Stimulated activated CD8-positive, alpha-beta memory T cell treated with anti-CD3 and anti-CD28 coated beads, Interleukin-12 subunit alpha, Interleukin-12 subunit beta, amount 100 ng/mL, for 24 hours (primary cell): ENCODE measurements around the gene GPR17.

ENCODE experiments used
- DNase-seq: peaks from one replicate; pipeline ENCODE4 v3.0.0-alpha.2; 2020; ENCODE audit errors: extremely low read depth

GPR17 gene, protein sequence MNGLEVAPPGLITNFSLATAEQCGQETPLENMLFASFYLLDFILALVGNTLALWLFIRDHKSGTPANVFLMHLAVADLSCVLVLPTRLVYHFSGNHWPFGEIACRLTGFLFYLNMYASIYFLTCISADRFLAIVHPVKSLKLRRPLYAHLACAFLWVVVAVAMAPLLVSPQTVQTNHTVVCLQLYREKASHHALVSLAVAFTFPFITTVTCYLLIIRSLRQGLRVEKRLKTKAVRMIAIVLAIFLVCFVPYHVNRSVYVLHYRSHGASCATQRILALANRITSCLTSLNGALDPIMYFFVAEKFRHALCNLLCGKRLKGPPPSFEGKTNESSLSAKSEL

DNA sequence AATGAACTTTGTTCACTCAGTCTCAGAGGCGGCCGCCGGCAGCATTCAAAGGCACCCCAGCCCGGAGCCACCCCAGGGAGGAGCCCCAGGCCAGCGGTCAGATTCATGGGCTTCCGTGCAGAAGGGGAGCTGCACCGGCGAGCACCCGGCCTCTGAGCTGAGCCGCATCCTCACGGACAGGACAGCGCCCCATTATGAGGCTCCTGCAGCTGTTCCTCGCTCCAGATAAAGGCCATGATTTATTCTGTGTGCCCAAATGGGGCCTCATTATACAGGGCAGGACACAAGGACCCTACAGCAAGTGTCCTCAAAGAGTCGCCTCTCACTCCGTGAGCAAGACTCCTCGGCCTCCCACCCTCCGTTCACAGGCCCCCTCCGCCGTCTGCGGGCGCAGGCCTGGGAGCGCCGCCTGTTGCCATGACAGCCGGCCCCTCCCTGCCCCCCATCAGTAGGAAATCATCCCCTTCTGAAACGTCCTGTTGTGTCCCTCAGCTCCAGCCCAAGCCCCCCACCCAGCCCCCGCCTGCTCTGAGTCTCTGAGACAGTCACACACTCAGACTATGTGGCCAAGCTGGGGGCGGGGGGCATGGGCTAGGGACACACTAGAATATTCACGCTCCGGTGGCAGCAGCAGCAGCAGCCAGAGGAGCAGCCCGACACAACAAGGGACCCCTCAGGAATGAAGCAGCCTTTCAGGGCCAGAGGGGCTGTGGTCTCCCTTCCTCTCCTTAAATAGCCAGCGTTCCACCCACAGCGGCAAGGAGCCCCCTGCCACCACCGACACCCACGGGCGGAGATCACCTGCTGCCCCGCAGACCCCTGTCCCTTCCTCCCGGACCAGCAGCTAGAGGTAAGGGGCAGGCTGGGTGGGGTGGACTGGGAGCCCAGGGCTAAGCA is at the start of gene GPR17:
Gene GPR17 (plus strand): TSS at position 759 of the 897 bp plus-strand sequence. CDS start 4,583 bp downstream, outside the sequence.
- no peak for DNase-seq

DNA sequence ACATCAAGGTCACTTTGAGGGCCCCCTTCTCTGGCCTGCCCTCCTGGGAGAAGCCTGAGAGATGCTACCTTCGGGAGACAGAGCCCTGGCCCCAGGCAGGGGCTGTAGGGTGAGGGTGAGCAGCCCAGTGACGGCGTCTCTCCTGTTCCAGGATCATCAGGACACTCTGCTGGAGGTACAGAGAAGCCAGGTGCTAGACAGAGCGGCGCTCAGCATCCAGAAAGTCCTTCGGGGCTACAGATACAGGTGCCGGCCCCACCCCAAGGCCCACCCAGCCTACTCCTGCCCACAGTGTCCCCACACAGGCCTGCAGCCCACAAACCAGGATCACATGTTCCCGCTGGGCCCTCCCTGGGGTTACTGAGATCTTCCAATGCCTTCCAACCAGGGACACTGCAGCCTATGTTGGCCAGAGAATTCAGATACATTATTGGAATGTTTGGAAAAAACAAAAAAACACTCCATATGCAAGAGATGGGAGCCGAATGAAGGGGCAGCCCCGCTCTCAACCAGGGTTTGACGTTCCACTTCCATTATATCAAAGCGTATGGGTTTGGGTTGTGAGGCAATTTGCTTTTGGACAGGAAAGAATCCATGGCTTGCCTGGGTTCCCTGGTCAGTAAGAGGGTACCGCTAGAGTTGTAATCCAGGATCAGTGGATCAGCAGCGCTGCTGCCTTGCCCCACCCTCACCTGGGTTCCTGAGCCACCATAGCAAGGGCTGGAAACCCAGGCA is 49.5 kb upstream of the GPR17 start:
- DNase-seq: no peak

DNA sequence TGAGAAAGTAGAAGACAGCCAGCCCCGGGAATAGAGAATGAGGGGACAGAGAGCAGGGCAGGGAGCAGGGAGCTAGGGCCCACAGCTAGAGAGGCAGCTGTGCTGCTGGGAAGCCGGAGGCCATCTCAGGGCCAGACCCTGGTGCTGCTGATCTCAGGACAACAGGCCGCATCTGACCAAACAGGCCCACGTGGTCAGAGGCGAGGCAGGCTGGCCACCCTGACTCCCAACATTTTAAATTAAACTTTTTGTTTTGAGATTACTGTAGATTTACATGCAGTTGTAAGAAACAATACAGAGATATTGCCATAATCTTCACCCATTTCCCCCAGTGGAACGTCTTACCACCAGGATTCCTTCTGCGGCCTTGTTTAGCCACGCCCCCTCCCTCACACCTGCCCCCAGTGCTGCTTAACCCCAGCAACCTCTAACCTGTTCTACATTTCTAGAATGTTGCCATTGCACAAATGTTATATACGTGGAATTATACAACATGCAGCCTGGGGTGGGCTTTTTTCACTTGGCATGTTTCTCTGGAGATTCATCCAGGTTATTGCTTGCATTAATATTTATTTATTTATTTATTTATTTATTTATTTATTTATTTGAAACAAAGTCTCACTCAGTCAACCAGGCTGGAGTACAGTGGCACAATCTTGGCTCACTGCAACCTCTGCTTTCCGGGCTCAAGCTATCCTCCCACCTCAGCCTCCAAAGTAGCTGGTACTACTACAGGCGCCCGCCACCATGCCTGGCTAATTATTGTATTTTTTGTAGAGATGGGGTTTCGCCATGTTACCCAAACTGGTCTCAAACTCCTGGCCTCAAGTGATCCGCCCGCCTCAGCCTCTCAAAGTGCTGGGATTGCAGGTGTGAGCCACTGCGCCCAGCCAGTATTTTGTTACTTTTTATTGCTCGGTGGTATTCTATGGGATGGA is 48.6 kb upstream of the GPR17 start:
- DNase-seq: no peak

DNA sequence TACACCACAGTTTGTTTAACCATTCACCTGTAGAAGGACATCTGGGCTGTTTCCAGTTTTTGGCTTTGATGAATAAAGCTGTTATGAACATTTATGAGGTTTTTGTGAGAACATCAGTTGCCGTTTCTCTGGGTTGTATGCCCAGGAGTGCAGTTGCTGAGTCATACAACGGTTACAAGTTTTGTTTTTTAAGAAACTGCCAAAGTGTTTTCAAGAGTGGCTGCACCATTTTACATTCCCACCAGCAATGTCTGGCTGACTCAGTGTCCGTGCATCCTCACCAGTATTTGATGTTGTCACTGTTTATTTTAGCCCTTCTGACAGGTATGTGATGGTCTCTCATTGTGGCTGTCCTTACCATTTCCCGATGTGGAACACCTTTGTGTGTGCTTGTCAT is 48.0 kb upstream of the GPR17 start:
- DNase-seq: no peak

DNA sequence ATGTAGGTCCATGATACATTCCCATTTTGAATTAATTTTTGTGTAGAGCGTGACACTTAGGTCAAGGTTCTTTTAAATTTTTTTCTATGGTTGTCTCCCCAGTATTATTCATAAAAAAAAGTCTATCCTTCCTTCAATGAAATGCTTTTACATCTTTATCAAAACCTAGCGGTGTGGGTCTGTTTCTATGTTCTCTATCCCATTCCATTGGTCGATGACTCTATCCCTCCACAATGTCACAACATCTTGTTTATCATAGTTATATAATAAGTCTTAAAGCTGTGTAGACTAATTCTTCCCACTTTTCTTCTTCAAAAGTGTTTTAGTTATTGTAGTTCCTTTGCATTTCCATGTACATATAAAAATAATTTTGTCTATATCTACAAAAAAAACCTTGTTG is 47.2 kb upstream of the GPR17 start:
- DNase-seq: no peak

DNA sequence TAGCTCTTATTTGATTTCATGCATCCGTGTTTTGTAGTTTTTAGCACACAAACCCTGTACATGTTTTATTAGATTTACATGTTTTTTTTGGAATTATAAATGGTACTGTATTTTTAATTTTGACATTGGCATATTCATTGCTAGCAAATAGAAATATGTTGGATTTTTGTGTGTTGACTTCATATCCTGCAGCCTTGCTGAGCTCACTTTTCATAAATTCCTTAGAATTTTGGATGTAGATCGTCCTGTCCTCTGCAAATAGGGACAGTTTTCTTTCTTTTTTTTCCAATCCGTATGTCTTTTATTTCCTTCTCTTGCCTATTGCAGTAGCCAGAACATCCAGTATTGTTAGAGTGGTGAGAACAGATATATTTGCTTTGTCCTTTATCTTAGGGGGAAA is 46.7 kb upstream of the GPR17 start:
- no peak for DNase-seq

DNA sequence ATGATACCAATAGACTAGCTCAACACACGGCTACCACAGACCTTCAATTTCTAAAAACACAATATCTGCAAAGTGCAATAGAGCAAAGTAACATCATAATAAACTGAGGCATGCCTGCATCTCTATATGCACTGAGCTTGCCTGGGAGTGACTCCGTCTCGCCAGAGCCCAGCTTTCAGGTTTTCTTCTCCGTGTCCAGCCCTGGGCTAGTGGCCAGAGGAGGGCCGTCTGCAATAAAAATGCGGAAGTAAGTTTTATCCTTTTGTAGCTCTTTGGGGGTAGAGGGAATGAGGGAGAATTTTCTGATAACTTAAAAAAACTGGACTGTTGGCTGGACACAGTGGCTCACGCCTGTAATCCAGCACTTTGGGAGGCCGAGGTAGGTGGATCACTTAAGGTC is 41.0 kb upstream of the GPR17 start:
- no peak for DNase-seq

DNA sequence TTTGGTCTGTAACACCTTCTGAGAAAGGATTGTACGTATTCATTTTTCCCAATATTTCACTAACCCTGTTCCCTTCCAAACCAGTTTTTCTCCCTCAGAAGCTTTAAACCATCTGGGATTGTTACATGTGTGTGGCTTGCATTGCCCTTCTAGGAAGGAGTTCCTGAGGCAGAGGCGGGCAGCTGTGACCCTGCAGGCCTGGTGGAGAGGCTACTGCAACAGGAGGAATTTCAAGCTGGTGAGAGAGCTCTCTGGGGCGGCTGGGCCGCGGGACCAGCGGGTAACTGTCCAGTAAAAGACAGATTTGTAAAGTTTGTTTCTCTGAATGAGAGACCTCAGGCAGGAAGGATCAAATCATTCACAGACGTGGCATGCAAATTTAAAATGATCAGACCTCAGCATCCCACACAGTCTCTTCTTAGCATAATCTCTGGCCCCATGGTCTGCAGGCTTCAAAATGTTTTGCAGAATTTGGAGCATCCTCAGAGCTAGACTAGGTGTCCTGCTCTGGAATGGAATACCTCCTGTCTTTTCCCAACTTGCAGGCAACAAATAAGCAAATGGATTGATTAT is 40.2 kb upstream of the GPR17 start:
- DNase-seq: no peak

DNA sequence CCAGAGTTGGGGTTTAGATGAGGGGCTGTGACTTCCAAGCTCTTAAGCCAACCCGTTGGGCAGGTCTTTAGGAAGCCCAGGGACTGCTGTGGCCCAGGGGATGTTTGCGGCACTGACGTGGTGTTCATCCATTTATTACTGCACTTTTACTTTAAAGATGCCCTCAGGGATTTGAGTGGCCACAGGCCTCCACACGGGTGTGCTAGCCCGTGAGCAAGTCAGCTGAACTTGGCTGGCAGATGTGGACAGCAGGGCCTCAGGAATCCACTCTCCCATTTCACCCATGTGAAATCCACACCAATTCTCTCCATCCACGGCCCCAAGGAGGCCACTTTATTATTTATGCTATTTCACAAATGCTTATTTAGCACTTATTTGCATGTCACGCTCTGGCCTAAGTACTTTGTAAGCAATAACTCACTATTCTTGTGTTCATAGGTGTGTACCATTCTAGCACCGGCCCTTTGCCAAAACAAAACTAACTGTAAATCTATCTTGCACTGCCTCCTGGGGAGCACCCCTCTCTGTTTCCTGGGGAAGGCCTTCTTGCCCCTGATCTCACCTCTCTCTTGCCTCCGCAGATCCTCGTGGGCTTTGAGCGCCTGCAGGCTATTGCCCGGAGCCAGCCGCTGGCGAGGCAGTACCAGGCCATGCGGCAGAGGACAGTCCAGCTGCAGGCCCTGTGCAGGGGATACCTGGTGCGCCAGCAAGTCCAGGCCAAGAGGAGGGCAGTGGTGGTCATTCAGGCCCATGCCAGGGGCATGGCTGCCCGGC is 39.1 kb upstream of the GPR17 start:
- DNase-seq: no peak

DNA sequence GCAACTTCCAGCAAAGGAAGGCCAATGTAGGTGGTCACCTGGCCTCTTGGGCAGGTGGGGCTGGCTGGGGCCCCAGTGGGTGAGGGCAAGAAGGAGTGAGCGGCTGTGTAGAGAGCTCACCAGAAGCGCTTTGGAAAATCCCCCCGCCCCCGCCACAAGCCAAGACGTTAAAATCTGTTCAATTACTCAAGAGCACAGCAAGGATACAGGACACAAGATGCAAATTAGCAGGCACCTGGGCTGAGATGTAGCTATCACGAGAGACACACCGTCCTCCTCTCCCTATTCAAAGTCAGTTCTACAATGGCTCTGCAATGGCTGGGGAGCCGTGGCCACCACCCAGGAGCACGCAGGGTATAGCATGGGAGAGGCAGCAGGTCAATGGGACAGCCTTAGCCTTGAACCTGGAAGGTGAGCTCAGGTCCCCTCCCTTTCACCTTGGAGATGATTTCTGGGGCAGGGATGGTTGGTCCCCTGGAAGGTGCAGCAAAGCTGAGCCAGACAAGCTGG is 38.5 kb upstream of the GPR17 start:
- DNase-seq: no peak

DNA sequence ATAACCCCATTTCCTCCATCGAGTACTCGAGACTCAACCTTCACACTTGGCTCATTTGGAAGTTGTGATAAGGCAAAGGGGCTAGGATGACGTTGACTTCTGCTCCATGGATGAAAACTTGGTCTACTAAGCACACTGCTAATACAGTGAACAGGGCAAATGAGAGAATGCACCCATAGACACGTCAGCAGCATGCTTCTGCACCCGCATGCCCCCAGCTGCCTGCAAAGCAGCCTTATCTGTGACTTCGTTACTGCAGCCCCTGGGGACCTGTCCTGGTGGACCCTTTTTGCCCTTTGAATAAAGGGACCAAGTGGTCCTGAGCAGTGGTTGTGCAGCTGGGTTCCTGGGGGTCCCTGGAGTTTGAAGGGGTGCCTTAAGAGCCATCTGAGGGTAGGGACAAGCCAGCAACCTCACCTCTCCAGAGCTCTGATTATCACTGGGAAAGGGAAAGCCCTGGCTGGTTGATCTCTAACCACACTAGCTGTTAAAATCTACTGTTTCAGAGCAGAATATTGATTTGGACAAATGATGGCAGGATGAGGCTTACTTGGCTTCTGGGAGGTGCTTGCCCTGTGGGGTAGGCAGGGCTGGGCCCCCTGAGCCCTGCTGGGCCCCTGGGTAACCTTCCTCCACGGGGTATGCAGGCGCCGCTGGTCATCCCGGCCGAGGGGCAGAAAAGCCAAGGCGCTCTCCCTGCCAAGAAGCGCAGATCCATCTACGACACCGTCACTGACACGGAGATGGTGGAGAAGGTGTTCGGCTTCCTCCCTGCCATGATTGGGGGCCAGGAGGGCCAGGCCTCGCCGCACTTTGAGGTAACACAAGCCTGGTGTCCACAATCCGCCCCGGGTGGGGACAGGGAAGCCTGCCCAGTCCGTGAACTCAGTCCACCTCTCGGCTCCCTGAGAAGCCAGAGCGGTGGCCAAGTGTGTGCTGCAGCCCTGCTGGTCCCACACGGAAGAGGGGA is 37.6 kb upstream of the GPR17 start:
- no peak for DNase-seq

DNA sequence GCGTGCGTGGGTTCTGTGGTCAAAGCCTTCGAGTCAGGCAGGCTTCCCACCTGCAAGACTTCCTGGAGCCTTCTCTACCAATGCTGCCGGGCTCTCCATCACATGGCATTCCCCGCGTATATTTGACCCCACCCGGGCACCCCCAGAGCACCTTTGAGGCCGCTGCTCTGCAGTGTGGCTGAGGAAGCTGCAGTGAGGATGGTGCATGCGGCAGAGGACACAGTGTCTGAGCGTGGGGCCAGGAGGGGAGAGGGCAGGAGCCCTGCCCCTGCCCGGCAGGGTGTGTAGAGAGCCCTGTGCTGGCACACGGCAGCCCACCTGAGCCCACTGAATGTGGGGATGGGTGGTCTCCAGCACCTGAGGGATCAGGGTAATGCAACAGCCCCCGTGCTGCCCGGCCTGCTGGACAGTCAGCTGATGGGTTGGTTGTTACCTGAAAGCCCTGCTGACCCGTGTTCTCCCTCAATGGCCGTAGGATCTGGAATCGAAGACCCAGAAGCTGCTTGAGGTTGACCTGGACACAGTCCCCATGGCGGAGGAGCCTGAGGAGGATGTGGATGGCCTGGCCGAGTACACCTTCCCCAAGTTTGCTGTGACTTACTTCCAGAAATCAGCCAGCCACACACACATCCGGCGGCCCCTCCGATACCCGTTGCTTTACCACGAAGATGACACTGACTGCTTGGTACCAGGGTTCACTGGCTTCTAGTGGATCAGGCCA is 36.8 kb upstream of the GPR17 start:
- no peak for DNase-seq

DNA sequence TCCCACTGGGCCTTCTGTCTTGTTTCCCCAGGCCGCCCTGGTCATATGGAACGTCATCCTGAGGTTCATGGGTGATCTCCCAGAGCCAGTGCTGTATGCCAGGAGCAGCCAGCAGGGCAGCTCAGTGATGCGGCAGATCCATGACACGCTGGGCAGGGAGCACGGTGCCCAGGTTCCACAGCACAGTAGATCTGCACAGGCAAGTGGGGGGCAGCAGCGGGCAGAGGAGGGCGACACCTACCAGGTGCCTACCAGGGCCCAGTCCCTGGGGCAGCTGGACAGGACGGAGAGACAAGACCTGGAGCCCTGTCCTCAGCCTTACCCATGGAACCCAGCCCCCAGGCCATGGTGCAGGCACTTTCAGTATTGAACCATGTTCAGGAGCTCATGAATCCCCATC is 36.1 kb upstream of the GPR17 start:
- no peak for DNase-seq

DNA sequence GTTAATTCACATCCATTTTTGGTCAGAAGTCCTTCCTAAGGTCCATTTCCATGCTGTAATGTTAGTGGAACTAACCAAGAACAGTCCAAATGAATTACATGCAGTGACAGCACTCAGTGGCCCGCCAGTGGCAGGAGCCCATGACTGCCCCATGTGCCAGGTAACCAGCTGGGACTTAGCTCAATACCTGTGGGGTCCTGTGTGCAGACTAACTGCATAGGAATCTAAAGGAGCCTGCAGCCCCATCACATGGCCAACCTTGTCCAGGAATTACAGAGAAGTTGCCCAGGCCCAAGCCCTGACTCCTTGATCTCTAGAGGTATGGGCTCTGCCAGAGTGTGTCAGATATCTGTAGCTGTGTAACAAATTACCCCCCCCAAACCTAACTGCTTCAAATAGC is 35.4 kb upstream of the GPR17 start:
- DNase-seq: no peak

DNA sequence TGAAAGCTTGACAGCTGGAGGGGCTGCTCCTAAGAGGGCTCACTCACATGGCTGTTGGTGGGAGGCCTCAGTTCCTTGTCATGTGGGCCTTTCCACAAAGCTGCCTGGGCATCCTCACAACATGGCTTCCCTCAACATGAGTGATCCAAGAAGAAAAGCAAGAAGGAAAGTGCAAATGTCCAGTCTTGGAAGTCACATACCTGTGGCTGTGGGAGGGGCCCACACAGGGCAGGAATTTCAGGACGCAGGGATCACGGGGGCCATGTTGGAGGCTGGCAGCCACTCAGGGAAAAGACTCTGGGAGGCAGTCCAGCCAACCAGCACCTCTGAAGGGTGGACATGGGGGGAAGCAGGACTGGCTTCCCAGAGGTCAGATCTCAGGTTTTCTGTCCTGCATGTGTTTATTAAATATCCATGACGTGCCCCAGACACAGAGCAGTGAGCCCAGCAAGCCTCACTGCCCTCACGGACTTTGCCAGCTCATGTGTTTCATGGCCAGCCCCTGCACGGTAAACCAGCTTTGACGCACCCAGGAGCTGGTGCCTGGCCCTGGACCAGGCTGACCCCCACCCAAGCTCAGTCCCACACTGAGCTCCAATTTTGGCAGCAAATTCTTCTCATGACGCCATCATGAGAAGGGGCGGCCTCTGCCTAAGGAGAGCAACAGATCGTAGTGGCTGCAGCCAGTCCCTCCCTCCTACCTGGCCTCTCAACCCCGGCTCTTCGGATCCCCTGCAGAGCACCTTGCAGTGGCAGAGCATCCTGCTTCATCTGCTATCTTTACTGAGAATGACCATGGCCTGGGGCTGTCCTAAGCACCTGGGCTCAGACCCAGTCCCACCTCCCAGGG is 34.7 kb upstream of the GPR17 start:
- DNase-seq: no peak

DNA sequence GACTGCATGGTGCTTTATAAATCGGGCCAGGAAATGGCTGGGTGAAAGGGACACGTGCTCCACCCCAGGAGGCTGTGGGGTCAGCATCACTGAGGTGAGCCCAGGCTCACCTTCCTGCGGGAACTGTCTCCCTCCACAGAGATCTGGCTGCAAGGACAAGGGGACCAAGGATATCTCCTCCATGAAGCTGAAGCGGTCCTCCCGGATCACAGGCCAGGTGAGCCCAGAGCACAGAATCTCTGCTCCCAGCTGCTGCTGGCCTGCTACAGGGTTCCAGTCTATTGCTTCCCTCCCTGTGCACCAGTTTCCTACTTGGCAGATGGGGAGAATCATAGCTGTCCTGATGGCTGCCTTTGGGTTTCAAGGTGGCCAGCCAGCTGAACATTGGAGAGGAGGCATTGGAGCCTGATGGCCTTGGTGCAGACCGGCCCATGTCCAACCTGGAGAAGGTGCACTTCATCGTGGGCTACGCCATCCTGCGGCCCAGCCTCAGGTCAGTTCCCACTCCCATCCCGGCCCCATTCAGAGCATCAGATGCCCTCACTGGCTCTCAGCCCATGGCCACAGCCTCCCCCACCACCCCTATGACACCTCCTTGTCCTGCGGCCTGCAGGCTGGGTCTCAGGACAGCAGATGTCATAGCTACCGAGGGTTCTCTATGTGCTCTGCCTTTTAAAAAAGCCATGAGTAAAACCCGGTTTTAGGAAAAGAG is 33.7 kb upstream of the GPR17 start:
- DNase-seq: no peak
